Trophoblast cell (in vitro differentiated cells and primary cell): ENCODE results near the gene MYL10.

Experiments
- DNase-seq, 2 donors: peaks; one replicate each; pipeline ENCODE4 v3.0.0-alpha.2; 2016
- H2AFZ ChIP-seq: 2 replicates; pipeline ENCODE4 v1.6.1; 2013; ENCODE audit warnings: low read length, moderate library complexity, mild to moderate bottlenecking; ENCODE audit not compliant: insufficient read depth, poor library complexity
- H2AK5ac ChIP-seq: 2 replicates; pipeline ENCODE4 v1.6.1; 2013; ENCODE audit warnings: mild to moderate bottlenecking, low read length
- H2BK120ac ChIP-seq: 2 replicates; pipeline ENCODE4 v1.6.1; 2013; ENCODE audit warnings: low read length, mild to moderate bottlenecking, moderate library complexity; ENCODE audit not compliant: insufficient read depth, poor library complexity
- H2BK12ac ChIP-seq: 2 replicates; pipeline ENCODE4 v1.6.1; 2013; ENCODE audit warnings: mild to moderate bottlenecking, low read length, moderate library complexity
- H2BK5ac ChIP-seq: 2 replicates; pipeline ENCODE4 v1.6.1; 2013; ENCODE audit warnings: low read length, low read depth, moderate library complexity, mild to moderate bottlenecking; ENCODE audit not compliant: poor library complexity
- H3K14ac ChIP-seq: 2 replicates; pipeline ENCODE4 v1.6.1; 2013; ENCODE audit warnings: mild to moderate bottlenecking, low read length
- H3K18ac ChIP-seq: 2 replicates; pipeline ENCODE4 v1.6.1; 2013; ENCODE audit warnings: mild to moderate bottlenecking, low read length
- H3K23ac ChIP-seq: 2 replicates; pipeline ENCODE4 v1.6.1; 2013; ENCODE audit warnings: low read length
- H3K27ac ChIP-seq: 2 replicates; pipeline ENCODE4 v1.5.1; 2013; ENCODE audit warnings: low read depth, mild to moderate bottlenecking, inconsistent platforms, low read length, moderate library complexity
- H3K27me3 ChIP-seq: 2 replicates; pipeline ENCODE4 v1.6.1; 2013; ENCODE audit warnings: inconsistent platforms, mild to moderate bottlenecking, low read length, moderate library complexity; ENCODE audit not compliant: insufficient read depth
- H3K36me3 ChIP-seq, 2 experiments: 1 replicate in 1 of 2; 2 replicates in 1 of 2; pipeline ENCODE4 v1.6.1; 2013; ENCODE audit warnings: low read length in 2 of 2, mild to moderate bottlenecking in 2 of 2, moderate library complexity in 1 of 2; ENCODE audit not compliant: insufficient read depth in 2 of 2, control insufficient read depth in 1 of 2
- H3K4ac ChIP-seq: 2 replicates; pipeline ENCODE4 v1.6.1; 2013; ENCODE audit warnings: low read depth, mild to moderate bottlenecking, low read length, moderate library complexity
- H3K4me1 ChIP-seq, 2 experiments: 1 replicate in 1 of 2; 2 replicates in 1 of 2; pipeline ENCODE4 v1.6.1; 2013; ENCODE audit warnings: low read length in 2 of 2, mild to moderate bottlenecking in 2 of 2, moderate library complexity in 1 of 2; ENCODE audit not compliant: insufficient read depth in 2 of 2, control insufficient read depth in 1 of 2
- H3K4me2 ChIP-seq: 2 replicates; pipeline ENCODE4 v1.6.1; 2013; ENCODE audit warnings: inconsistent platforms, mild to moderate bottlenecking, low read length, moderate library complexity
- H3K4me3 ChIP-seq: 2 replicates; pipeline ENCODE4 v1.5.1; 2013; ENCODE audit warnings: mild to moderate bottlenecking, low read depth, low read length, inconsistent platforms
- H3K79me1 ChIP-seq: one replicate; pipeline ENCODE4 v1.6.1; 2013; ENCODE audit warnings: low read length
- H3K79me2 ChIP-seq: 2 replicates; pipeline ENCODE4 v1.6.1; 2013; ENCODE audit warnings: low read length, mild to moderate bottlenecking; ENCODE audit not compliant: control insufficient read depth, insufficient read depth, poor library complexity
- H3K9ac ChIP-seq: 2 replicates; pipeline ENCODE4 v1.6.1; 2013; ENCODE audit warnings: mild to moderate bottlenecking, low read length
- H3K9me3 ChIP-seq: 2 replicates; pipeline ENCODE4 v1.6.1; 2013; ENCODE audit warnings: low read depth, mild to moderate bottlenecking, control low read depth, inconsistent platforms, low read length; ENCODE audit not compliant: insufficient read depth
- H4K12ac ChIP-seq: 2 replicates; pipeline ENCODE4 v1.6.1; 2013; ENCODE audit warnings: low read depth, mild to moderate bottlenecking, low read length, moderate library complexity
- H4K8ac ChIP-seq: 2 replicates; pipeline ENCODE4 v1.6.1; 2013; ENCODE audit warnings: low read depth, mild to moderate bottlenecking, low read length, moderate library complexity
- H4K91ac ChIP-seq: one replicate; pipeline ENCODE4 v1.6.1; 2013; ENCODE audit warnings: low read depth, mild to moderate bottlenecking, low read length, moderate library complexity
- WGBS: extraction: QIAGEN DNeasy Blood & Tissue Kit; methylation state at CpG from one replicate; pipeline ENCODE4 v1.1.7; 2013; ENCODE audit warnings: missing lambda C conversion rate; ENCODE audit not compliant: insufficient read length, insufficient coverage; ENCODE audit errors: extremely low coverage; 5-methylcytosine and 5-hydroxymethylcytosine counted together

MYL10 gene

GRCh38 chr7:101572156-101572555 lies 56.9 kb downstream of the MYL10 start:
- Histone ChIP-seq H3K79me2 (no peaks in the 10 kb centered on the region), H3K23ac (no peak overlapping the region), H3K79me1 (no peaks in the 10 kb centered on the region), H4K8ac (no peak overlapping the region), H3K27ac (no peak overlapping the region), H3K9me3 (peaks cover 6% of the 10 kb centered on the region), H3K27me3 (no peaks in the 10 kb centered on the region), H4K91ac (no peak overlapping the region), H3K36me3 (no peaks in the 10 kb centered on the region), H3K4me2 (no peak overlapping the region), H2BK120ac (no peak overlapping the region), H3K4me3 (no peak overlapping the region), H2BK5ac (no peak overlapping the region), H2AK5ac (no peak overlapping the region), H2AFZ (no peak overlapping the region), H3K9ac (no peak overlapping the region), H3K4me1 (no peaks in the 10 kb centered on the region), H3K14ac (no peak overlapping the region), H4K12ac (no peak overlapping the region), H3K4ac (no peak overlapping the region), H2BK12ac (no peak overlapping the region), H3K18ac (no peak overlapping the region)
- WGBS, result no CpG with 5 or more reads among the region's 2 CpGs
- no peak for DNase-seq

DNA sequence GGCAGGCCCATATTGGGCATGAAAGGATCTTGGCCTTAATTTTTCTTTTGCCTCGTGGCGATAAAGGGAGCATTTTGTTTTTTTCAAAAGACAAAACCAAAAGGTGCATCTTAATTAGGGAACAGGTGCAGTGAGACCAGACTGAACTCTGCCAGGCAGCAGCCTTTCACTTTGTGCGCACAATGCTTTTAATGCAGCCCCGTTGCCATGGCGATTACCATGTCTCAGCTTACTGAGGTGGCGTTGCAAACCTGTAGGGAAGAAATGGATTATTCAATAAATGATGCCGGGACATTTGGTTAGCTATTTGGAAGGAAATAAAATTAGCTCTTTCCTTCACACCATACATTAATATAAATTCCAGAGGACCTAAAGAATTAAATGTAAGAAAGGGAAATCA lies 61.9 kb downstream of the MYL10 start:
- Histone ChIP-seq H2AK5ac (no peak overlapping the region), H3K9ac (no peak overlapping the region), H4K8ac (no peak overlapping the region), H3K79me1 (no peaks in the 10 kb centered on the region), H3K23ac (no peak overlapping the region), H2BK120ac (no peak overlapping the region), H3K27me3 (no peaks in the 10 kb centered on the region), H4K12ac (no peak overlapping the region), H2BK5ac (no peak overlapping the region), H3K36me3 (no peaks in the 10 kb centered on the region), H3K4me3 (no peak overlapping the region), H4K91ac (no peak overlapping the region), H3K27ac (no peak overlapping the region), H3K4ac (no peak overlapping the region), H2BK12ac (no peak overlapping the region), H3K79me2 (no peaks in the 10 kb centered on the region), H3K18ac (no peak overlapping the region), H3K9me3 (peaks cover 4% of the 10 kb centered on the region), H3K4me1 (peaks cover 0 to 6% of the 10 kb centered on the region in 2 experiments), H2AFZ (no peak overlapping the region), H3K14ac (no peak overlapping the region), H3K4me2 (no peak overlapping the region)
- no CpG with 5 or more reads among the region's 7 CpGs for WGBS
- no peak for DNase-seq

- Histone ChIP-seq H3K9ac (no peak overlapping the region), H4K91ac (no peak overlapping the region), H3K4ac (no peak overlapping the region), H3K36me3 (no peaks in the 10 kb centered on the region), H3K27ac (no peak overlapping the region), H2AK5ac (no peak overlapping the region), H3K4me1 (peaks cover 0 to 6% of the 10 kb centered on the region in 2 experiments), H2AFZ (no peak overlapping the region), H3K79me1 (no peaks in the 10 kb centered on the region), H4K12ac (no peak overlapping the region), H4K8ac (no peak overlapping the region), H2BK5ac (no peak overlapping the region), H2BK12ac (no peak overlapping the region), H3K4me2 (no peak overlapping the region), H3K4me3 (no peak overlapping the region), H3K9me3 (peaks cover 4% of the 10 kb centered on the region), H3K18ac (no peak overlapping the region), H3K27me3 (no peaks in the 10 kb centered on the region), H3K79me2 (no peaks in the 10 kb centered on the region), H2BK120ac (no peak overlapping the region), H3K14ac (no peak overlapping the region), H3K23ac (no peak overlapping the region)
- no peak for DNase-seq
- WGBS, result no CpG with 5 or more reads among the region's 8 CpGs
Measured at GRCh38 chr7:101565601-101566209, 63.4 kb downstream of the MYL10 start.

- Histone ChIP-seq H2BK12ac (no peak overlapping the region), H3K27ac (no peak overlapping the region), H4K91ac (no peak overlapping the region), H4K12ac (no peak overlapping the region), H3K18ac (no peak overlapping the region), H3K23ac (no peak overlapping the region), H3K27me3 (no peaks in the 10 kb centered on the region), H3K4ac (no peak overlapping the region), H3K9ac (no peak overlapping the region), H3K14ac (no peak overlapping the region), H2AK5ac (no peak overlapping the region), H3K79me2 (no peaks in the 10 kb centered on the region), H3K4me3 (no peak overlapping the region), H3K9me3 (peaks cover 4% of the 10 kb centered on the region), H3K4me1 (peaks cover 0 to 6% of the 10 kb centered on the region in 2 experiments), H2AFZ (no peak overlapping the region), H2BK5ac (no peak overlapping the region), H3K4me2 (no peak overlapping the region), H3K36me3 (no peaks in the 10 kb centered on the region), H3K79me1 (no peaks in the 10 kb centered on the region), H2BK120ac (no peak overlapping the region), H4K8ac (no peak overlapping the region)
- no CpG with 5 or more reads among the region's 16 CpGs for WGBS
- DNase-seq, result no peak
Measured at GRCh38 chr7:101564778-101565211, 64.3 kb downstream of the MYL10 start.
